ENCODE measurements around the gene KIF3A. TPM values are rescaled to one million over a fixed set of nuclear protein-coding genes. Genes with fewer than 3 reads are reported as not detected.
"Not testable (repeated sequence)": the region's sequence is repeated elsewhere in the genome, so short reads cannot be mapped to it uniquely, and the experiment has no call there.

KIF3A gene
- total RNA-seq, 1 donor from 2014 or later, result 7.2 TPM

DNA sequence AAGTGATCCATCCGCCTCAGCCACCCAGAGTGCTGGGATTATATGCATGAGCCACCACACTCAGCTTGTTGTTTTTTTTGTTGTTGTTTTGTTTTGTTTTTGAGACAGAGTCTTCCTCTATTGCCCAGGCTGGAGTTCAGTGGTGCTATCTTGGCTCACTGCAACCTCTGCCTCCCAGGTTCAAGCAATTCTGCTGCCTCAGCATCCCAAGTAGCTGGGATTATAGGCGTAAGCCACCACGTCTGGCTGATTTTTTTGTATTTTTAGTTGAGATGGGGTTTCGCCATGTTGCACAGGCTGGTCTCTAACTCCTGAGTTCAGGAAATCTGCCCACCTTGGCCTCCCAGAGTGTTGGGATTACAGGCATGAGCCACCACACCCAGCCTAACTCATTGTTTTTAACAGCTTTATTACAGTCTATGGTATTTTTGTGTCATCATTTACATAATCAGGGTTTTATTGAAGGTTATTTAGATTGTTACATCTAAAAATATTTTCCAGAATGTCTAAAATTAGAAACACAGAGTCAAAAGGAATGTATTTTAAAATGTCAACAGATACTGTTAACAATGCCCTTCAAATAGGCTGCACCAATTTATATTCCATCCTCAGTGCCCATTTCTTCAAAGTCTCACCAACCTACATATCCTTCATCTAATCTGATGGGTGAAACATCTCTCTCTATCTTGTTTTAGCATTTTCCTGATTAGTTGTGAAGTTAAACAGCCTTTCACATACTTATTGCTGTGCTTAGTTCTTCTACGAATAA lies 18.6 kb downstream of the KIF3A start:
- no peak for DNase-seq (ENCODE audit: low spot score)

DNA sequence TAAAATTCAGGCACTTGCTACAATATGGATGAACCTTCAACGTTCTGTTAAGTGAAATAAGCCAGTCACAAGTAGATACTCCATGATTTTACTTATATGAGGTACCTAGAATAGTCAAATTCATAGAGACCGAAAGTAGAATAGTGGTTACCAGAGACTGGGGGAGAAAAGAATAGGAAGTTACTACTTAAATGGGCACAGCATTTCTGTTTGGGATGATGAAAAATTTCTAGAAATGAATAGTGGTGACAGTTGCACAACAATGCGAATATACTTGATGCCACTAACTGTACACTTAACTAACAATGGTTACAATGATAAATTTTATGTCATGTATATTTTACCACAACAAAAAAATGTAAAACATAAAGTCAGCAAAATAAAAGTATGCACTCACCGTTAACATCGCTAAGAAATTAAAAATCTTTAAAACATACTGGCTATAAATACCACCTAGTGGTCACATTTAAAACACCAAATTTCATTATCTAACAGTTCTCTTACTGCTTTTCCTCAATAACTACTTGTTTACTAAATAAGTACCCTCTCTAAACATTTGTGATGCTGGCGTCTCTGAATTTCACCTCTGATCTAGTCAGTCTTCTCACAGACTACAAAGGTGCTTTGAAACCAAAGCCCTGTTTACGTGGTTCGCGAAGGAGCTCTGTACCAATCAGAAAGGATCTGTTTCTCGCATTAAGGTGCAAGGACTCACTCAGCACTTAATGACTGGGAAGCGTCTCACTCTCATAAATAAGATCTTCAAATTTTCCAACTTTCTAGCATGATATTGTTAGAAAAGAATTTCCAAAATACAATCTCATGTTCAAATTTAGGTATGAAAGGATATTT lies 22.7 kb downstream of the KIF3A start:
- peak; percentile 17 for DNase-seq (ENCODE audit: low spot score)

DNA sequence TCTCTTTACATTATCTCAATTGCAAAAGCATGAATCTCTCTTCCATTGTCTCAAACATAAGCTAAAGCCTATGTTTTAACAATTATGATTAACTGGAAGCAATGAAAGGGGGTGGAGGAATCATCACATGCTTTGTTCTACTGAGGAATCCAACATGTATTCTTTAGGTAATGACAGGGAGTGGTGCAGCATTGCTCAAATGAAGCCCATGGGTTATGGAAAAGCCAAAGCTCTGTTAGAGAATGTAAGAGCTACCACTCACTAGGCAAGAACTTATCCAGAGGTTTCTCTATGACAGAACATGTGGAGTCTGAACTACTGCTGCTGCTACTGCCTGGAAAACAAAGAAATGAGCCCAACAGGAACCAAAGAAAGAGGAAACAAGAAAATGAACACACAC lies 28.7 kb downstream of the KIF3A start:
- no peak for DNase-seq (ENCODE audit: low spot score)

GRCh38 chr5:132704875-132705274 lies 32.5 kb downstream of the KIF3A start:
- no peak for DNase-seq (ENCODE audit: low spot score)

DNA sequence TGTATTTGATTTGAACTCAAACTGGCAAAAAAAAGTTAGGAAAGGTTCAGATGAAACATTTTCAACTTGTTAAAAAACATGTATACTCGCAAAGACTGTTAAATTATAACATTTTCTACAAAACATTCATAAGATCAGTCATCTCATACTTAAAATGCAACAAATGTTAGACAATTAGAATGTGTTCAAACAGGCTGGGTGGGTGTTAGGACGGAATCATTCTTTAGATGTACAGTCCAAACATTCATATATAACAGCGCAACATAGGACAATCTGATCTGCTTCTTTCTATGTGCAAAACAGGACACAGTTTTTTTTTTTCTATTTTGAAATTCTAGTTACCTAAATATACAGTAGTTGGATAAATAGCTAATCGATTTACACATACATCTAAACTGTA lies 41.4 kb downstream of the KIF3A start:
- DNase-seq (ENCODE audit: low spot score), result no peak

- no peak for DNase-seq (ENCODE audit: low spot score)
Observed at GRCh38 chr5:132692632-132692967, 44.7 kb downstream of the KIF3A start.

DNA sequence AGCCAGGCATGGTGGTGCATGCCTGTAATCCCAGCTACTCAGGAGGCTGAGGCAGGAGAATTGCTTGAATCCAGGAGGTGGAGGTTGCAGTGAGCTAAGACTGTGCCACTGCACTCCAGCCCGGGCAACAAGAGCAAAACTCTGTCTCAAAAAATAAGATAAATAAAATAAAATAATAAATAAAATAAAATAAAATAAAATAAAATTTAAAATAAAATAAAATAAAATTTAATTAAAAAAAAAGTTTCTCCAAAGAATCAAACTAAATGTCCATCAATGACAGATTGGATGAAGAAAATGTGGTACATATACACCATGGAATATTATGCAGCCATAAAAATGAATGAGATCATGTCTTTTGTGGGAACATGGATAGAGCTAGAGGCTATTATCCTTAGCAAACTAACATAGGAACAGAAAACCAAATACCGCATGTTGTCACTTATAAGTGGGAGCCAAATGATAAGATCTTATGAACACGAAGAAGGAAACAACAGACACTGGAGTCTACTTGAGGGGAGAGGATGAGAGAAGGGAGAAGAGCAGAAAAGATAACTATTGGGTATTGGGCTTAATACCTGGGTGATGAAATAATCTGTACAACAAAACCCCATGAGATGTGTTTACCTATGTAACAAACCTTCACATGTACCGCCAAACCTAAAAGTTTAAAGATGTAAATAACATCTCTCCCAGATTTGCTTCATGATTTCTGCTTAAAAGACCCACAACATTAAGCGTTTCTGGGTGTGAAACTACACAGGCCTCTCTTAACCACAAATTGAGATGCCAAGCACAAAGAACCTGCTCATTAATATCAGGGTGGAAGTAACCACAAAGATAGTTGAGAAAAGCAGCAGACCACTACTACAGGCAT lies 45.4 kb downstream of the KIF3A start:
- not testable (repeated sequence) for DNase-seq (ENCODE audit: low spot score)

- no peak for DNase-seq (ENCODE audit: low spot score)
Observed at GRCh38 chr5:132690156-132690555, 47.2 kb downstream of the KIF3A start.

- no peak for DNase-seq (ENCODE audit: low spot score)
Observed at GRCh38 chr5:132689513-132689912, 47.8 kb downstream of the KIF3A start.

GRCh38 chr5:132688536-132689339 lies 48.6 kb downstream of the KIF3A start:
- DNase-seq (ENCODE audit: low spot score), result no peak

- no peak for DNase-seq (ENCODE audit: low spot score)
Observed at GRCh38 chr5:132687995-132688394, 49.4 kb downstream of the KIF3A start.

GRCh38 chr5:132686193-132686592 lies 51.2 kb downstream of the KIF3A start:
- DNase-seq (ENCODE audit: low spot score), result no peak

- no peak for DNase-seq (ENCODE audit: low spot score)
Observed at GRCh38 chr5:132684922-132685720, 52.2 kb downstream of the KIF3A start.

DNA sequence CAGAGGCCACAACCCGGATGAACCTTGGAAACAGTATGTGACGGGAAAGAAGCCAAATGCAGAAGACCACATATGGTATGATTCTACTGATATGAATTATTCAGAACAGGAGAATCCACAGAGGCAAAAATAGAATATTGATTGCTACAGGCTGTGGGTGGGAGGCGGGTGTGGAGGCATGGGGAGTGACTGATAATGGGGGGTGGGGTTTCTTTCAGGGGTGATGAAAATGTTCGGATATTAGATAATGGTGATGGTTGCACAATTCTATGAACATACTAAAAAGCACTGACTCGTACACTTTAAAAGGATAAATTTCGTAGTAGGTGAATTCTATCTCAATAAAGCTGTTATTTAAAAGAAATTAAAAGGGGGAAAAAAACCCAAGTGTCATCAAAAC lies 52.9 kb downstream of the KIF3A start:
- DNase-seq (ENCODE audit: low spot score), result no peak

DNA sequence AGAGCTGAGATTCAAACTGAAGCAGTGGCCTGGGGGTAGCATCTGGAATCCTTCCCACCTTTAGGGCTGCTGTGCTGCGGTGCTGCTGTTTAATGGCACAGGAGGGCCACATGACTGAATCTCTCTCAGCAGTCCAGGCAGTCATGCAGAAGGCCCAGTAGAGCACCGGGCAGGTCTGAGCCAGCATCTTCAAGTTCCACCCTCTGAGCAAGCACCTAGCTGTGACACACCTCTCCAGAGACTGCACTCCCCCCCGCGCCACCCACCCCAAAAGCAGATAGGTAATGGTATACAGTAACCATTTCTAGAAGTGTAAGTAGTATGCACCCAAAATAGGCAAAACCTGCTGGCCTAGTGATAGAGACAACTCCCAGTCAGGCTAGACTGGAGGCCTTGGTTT lies 55.4 kb downstream of the KIF3A start:
- DNase-seq (ENCODE audit: low spot score), result no peak

GRCh38 chr5:132681476-132681831 lies 55.9 kb downstream of the KIF3A start:
- no peak for DNase-seq (ENCODE audit: low spot score)

- no peak for DNase-seq (ENCODE audit: low spot score)
Observed at GRCh38 chr5:132680780-132681475, 56.4 kb downstream of the KIF3A start.

DNA sequence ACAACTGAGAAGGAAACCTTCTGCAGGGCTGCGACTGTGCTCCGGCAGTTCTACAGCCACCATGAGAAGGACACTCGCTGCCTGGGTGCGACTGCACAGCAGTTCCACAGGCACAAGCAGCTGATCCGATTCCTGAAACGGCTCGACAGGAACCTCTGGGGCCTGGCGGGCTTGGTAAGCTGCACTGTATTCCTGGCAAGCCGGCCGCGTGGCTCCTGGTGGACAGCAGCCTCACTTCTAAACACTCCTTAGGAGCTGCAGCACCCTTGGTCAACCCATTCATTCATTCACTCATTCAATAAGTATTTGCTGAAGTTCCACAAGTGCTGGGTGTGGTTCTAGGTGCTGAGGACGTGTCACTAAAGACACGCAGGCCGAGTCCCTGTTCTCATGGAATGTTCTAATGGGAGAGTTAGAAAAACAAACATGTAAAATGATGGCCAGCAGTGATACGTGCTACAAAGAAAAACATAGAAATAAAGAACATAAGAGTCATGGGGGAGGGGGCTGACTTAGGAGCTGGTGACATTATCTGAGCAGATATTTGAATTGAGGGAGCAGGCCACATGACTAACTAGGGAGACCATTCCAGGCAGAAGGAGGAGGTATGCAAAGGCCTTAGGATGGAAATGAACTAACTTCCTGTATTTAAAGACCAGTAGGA lies 57.5 kb downstream of the KIF3A start:
- no peak for DNase-seq (ENCODE audit: low spot score)

- no peak for DNase-seq (ENCODE audit: low spot score)
Observed at GRCh38 chr5:132679166-132679565, 58.2 kb downstream of the KIF3A start.

All from umbilical cord (tissue), 2 donors.